Pancreas (tissue), 10 donors: ENCODE measurements around the gene NDC1. TPM values are rescaled to one million over a fixed set of nuclear protein-coding genes. Genes with fewer than 3 reads are reported as not detected.

Source experiments
- ATAC-seq, 4 donors: fragments of 200-7000 bp; cut with Tn5 transposase; one replicate each; pipeline versions ENCODE4 v1.8.0 to v1.9.1; 2020; ENCODE audit warnings: mild to moderate bottlenecking in 4 of 4, moderate library complexity in 4 of 4
- DNase-seq, 6 donors: peaks; one replicate each; pipeline ENCODE4 v3.0.0-alpha.2; 2020
- FAIRE-seq: peaks from 2 replicates; lab custom pipeline; 2012; peaks lifted over from hg19 to GRCh38; lab: Jason Lieb, UNC
- H3K27ac ChIP-seq, 4 donors: fragments of 200-600 bp; sonication (generic); 1 replicate in 3 of 4; 2 replicates in 1 of 4; pipeline versions ENCODE4 v1.5.0 to v1.8.0; 2020
- H3K27me3 ChIP-seq, 4 donors: fragments of 200-600 bp; one replicate each; pipeline ENCODE4 v1.8.0; 2021
- H3K36me3 ChIP-seq, 3 donors: fragments of 200-600 bp; sonication (generic) in 1 of 3; one replicate each; pipeline versions ENCODE4 v1.5.0 to v1.8.0; 2020 to 2021
- H3K4me1 ChIP-seq, 3 donors: fragments of 200-600 bp; one replicate each; pipeline ENCODE4 v1.8.0; 2021
- H3K4me3 ChIP-seq, 4 donors: fragments of 200-600 bp; sonication (generic) in 2 of 4; one replicate each; pipeline versions ENCODE4 v1.5.0 to v1.8.0; 2020 to 2021
- H3K9me3 ChIP-seq, 4 donors: fragments of 200-600 bp; one replicate each; pipeline ENCODE4 v1.8.0; 2021
- CTCF ChIP-seq, 4 donors: fragments of 200-600 bp; sonication (generic) in 3 of 4; IDR thresholded peaks; one replicate each; pipeline versions ENCODE4 v1.5.0 to v1.8.0; 2021; ENCODE audit warnings: antibody characterized with exemption in 4 of 4
- WGBS, 2 donors: extraction: QIAGEN DNeasy Blood & Tissue Kit; methylation state at CpG; one replicate each; pipeline ENCODE4 v1.1.7; 2013; 5-methylcytosine and 5-hydroxymethylcytosine counted together
- intact Hi-C, 3 donors: fragments of 100-400 bp; cut with DNase I; formaldehyde crosslinking; loops; one replicate each; pipeline versions ENCODE4 v1.11.1 to v1.14.2; 2022
- polyA plus RNA-seq, 2 donors: library from polyadenylated mRNA; stranded (reverse); fragments of 200-250 nt; gene quantifications; one replicate each; pipeline ENCODE4 v1.2.3, GENCODE V29; 2013
- total RNA-seq, 6 donors: library from RNA; stranded (reverse); fragmentation: NEBNext Ultra II Directional in 4 of 6; extraction: Animal tissue kit (Norgen Biotek cat#: 25700) in 4 of 6; gene quantifications; one replicate each; pipeline versions ENCODE4 v1.2.1 to v1.2.4, GENCODE V29; 2021 to 2023
- donor health status: healthy with polysubstance abuse.
- donor health status: DM: no; HTN: no; CAD: no; lungs with moderate emphysema.
- donor health status: DM: no; HTN: no; CAD: no.
- donor health status: control.
- donor health status: control.
- donor health status: Bipolar disorder and iron deficiency.
- donor health status: DM: yes; HTN: yes; CAD: no.
- donor health status: DM: no; HTN: no; CAD: no.
- donor health status: DM: no; HTN: no; CAD: no.
- donor health status: DM: yes; HTN: yes; CAD: no.

Gene NDC1
- total and polyA plus RNA-seq, 8 donors = 1.6 to 7.4 (median 4.7) TPM

- FAIRE-seq = no peak
Measured at GRCh38 chr1:53833393-53833792, 4.7 kb downstream of the NDC1 start.

GRCh38 chr1:53826367-53826766 is 11.7 kb downstream of the NDC1 start:
- WGBS, 2 donors = 98 to 100% methylated on average over 2 of the region's 2 CpGs

More at GRCh38 chr1:53833393-53833792, 4.7 kb downstream of the NDC1 start:
- no peak for TF ChIP-seq CTCF (IDR thresholded peaks at IDR 0.05)
- Histone ChIP-seq H3K4me1 (peaks cover 0 to 5% (median 0%) of the 10 kb centered on the region in 3 donors), H3K27me3 (no peaks in the 10 kb centered on the region), H3K27ac (no peak overlapping the region), H3K9me3 (no peaks in the 10 kb centered on the region), H3K36me3 (no peaks in the 10 kb centered on the region), H3K4me3 (no peak overlapping the region)
- intact Hi-C loops = no loop called here
- DNase-seq = no peak
- WGBS, 2 donors = 96% methylated on average over 4 of the region's 4 CpGs
- no peak for ATAC-seq

GRCh38 chr1:53825306-53825705 is 12.8 kb downstream of the NDC1 start:
- intact Hi-C loops = no loop called here
- no peak for ATAC-seq

More at GRCh38 chr1:53826367-53826766, 11.7 kb downstream of the NDC1 start:
- no peak for TF ChIP-seq CTCF (IDR thresholded peaks at IDR 0.05)
- no peak for ATAC-seq
- Histone ChIP-seq H3K27ac (no peak overlapping the region), H3K9me3 (no peaks in the 10 kb centered on the region), H3K27me3 (no peaks in the 10 kb centered on the region), H3K4me1 (no peaks in the 10 kb centered on the region), H3K36me3 (peaks cover 0 to 15% (median 0%) of the 10 kb centered on the region in 3 donors), H3K4me3 (no peak overlapping the region)
- DNase-seq = no peak
- FAIRE-seq = no peak
- intact Hi-C loops = no loop called here

GRCh38 chr1:53822931-53823330 is 15.2 kb downstream of the NDC1 start:
- ATAC-seq (no peak), DNase-seq (no peak), FAIRE-seq (no peak)
- WGBS, 2 donors = 82 to 87% methylated on average over 3 of the region's 3 CpGs
- H3K4me3 ChIP-seq = no peak overlapping the region
- no peaks in the 10 kb centered on the region for H3K27me3 ChIP-seq
- peaks cover 0 to 15% (median 0%) of the 10 kb centered on the region in 3 donors for H3K36me3 ChIP-seq
- intact Hi-C loops = no loop called here
- H3K9me3 ChIP-seq = no peaks in the 10 kb centered on the region
- TF ChIP-seq CTCF (IDR thresholded peaks at IDR 0.05) = no peak
- H3K27ac ChIP-seq = no peak overlapping the region
- H3K4me1 ChIP-seq = no peaks in the 10 kb centered on the region

More at GRCh38 chr1:53825306-53825705, 12.8 kb downstream of the NDC1 start:
- H3K27ac ChIP-seq = no peak overlapping the region
- DNase-seq = no peak
- no peak for FAIRE-seq
- no peaks in the 10 kb centered on the region for H3K4me1 ChIP-seq
- H3K36me3 ChIP-seq = peaks cover 0 to 15% (median 0%) of the 10 kb centered on the region in 3 donors
- WGBS, 2 donors = 95 to 99% methylated on average over 6 of the region's 6 CpGs
- no peak overlapping the region for H3K4me3 ChIP-seq
- TF ChIP-seq CTCF (IDR thresholded peaks at IDR 0.05) = no peak
- no peaks in the 10 kb centered on the region for H3K9me3 ChIP-seq
- H3K27me3 ChIP-seq = no peaks in the 10 kb centered on the region

DNA sequence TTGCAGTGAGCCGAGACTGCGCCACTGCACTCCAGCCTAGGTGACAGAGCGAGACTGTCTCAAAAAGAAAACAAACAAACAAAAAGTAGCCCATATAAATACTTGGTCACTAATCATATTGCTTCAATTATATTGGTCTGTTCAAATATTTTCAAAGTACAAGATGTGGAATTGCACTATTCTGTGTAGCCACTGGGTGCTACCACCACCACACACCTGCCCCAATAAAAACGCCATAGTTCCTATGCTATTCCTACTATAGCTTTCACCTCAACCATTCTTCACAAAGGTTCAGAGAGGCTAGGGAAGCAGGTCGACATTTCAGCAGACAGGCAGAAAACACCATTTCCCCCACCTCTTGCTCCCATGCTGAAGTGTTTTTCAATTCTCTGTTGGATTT is 16.7 kb downstream of the NDC1 start:
- H3K4me3 ChIP-seq = no peak overlapping the region
- 88 to 96% methylated on average over 5 of the region's 5 CpGs for WGBS, 2 donors
- H3K27ac ChIP-seq = no peak overlapping the region
- no peaks in the 10 kb centered on the region for H3K4me1 ChIP-seq
- FAIRE-seq (no peak), DNase-seq (no peak), ATAC-seq (no peak)
- intact Hi-C loops = no loop called here
- H3K9me3 ChIP-seq = no peaks in the 10 kb centered on the region
- H3K27me3 ChIP-seq = no peaks in the 10 kb centered on the region
- TF ChIP-seq CTCF (IDR thresholded peaks at IDR 0.05) = no peak
- peaks cover 0 to 15% (median 0%) of the 10 kb centered on the region in 3 donors for H3K36me3 ChIP-seq
